Adrenal gland (tissue), 5 donors: Measurements from ENCODE around the gene GNMT.

ENCODE experiments used
- POLR2A ChIP-seq, 2 donors: fragments of 450-650 bp; IDR thresholded peaks; one replicate each; pipeline ENCODE4 v1.6.1; 2017; ENCODE audit warnings: antibody characterized with exemption in 2 of 2, mild to moderate bottlenecking in 2 of 2, moderate library complexity in 1 of 2
- TF ChIP-seq, protein P1 (sequence below), 6 experiments: fragments of 450-650 bp in 4 of 6; fragments of 200-600 bp in 2 of 6; sonication (generic) in 1 of 6; IDR thresholded peaks; 1 replicate in 5 of 6; 2 replicates in 1 of 6; pipeline versions ENCODE4 v1.5.1 to v1.8.0; 2016 to 2021; ENCODE audit warnings: antibody characterized with exemption in 6 of 6, mild to moderate bottlenecking in 2 of 6, moderate library complexity in 1 of 6
- donor health status: DM: no; HTN: no; CAD: no.

DNA sequence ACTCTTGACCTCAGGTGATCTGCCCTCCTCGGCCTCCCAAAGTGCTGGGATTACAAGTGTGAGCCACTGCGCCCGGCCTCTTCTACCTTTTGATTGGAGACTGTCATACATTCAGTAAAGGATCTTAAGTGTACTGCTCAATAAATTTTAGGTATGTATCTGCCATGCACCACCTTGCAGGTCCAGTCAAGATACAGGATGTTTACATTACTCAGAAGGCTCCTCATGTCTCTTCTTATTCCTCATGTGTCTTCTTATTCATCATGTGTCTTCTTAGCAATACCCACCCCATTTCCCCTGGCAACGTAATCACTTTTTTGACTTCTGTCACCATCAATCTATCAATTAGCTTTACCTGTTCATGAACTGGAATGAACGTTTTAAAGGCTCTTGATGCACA is 45.3 kb downstream of the GNMT start:
- TF ChIP-seq POLR2A (IDR thresholded peaks at IDR 0.05), result no peak
- TF ChIP-seq, protein P1, sequence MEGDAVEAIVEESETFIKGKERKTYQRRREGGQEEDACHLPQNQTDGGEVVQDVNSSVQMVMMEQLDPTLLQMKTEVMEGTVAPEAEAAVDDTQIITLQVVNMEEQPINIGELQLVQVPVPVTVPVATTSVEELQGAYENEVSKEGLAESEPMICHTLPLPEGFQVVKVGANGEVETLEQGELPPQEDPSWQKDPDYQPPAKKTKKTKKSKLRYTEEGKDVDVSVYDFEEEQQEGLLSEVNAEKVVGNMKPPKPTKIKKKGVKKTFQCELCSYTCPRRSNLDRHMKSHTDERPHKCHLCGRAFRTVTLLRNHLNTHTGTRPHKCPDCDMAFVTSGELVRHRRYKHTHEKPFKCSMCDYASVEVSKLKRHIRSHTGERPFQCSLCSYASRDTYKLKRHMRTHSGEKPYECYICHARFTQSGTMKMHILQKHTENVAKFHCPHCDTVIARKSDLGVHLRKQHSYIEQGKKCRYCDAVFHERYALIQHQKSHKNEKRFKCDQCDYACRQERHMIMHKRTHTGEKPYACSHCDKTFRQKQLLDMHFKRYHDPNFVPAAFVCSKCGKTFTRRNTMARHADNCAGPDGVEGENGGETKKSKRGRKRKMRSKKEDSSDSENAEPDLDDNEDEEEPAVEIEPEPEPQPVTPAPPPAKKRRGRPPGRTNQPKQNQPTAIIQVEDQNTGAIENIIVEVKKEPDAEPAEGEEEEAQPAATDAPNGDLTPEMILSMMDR (IDR thresholded peaks at IDR 0.05), result no peak
